Small intestine (tissue), 7 donors: ENCODE measurements around the gene LMNTD1. TPM values are rescaled to one million over a fixed set of nuclear protein-coding genes. Genes with fewer than 3 reads are reported as not detected.

ENCODE experiments used
- DNase-seq, 2 donors: peaks; one replicate each; pipeline versions ENCODE4 v3.0.0 to v3.0.0-alpha.2; 2013
- FAIRE-seq: peaks from 2 replicates; lab custom pipeline; 2012; peaks lifted over from hg19 to GRCh38; lab: Jason Lieb, UNC
- H3K27ac ChIP-seq, 3 donors: one replicate each; pipeline ENCODE4 v1.5.1; 2013; ENCODE audit warnings: low read length in 2 of 3, mild to moderate bottlenecking in 2 of 3, control low read depth in 1 of 3, inconsistent platforms in 1 of 3, low read depth in 1 of 3, moderate library complexity in 1 of 3
- H3K27me3 ChIP-seq, 3 donors: one replicate each; pipeline ENCODE4 v1.6.1; 2013; ENCODE audit warnings: low read length in 3 of 3, inconsistent platforms in 1 of 3; ENCODE audit not compliant: control insufficient read depth in 3 of 3, insufficient read depth in 3 of 3
- H3K36me3 ChIP-seq, 3 donors: one replicate each; pipeline ENCODE4 v1.6.1; 2013; ENCODE audit warnings: low read length in 3 of 3, inconsistent platforms in 1 of 3, low read depth in 1 of 3, mild to moderate bottlenecking in 1 of 3, moderate library complexity in 1 of 3; ENCODE audit not compliant: control insufficient read depth in 3 of 3, insufficient read depth in 2 of 3
- H3K4me1 ChIP-seq, 3 donors: one replicate each; pipeline ENCODE4 v1.6.1; 2013; ENCODE audit warnings: low read length in 2 of 3, inconsistent platforms in 1 of 3, low read depth in 1 of 3, mild to moderate bottlenecking in 1 of 3, moderate library complexity in 1 of 3; ENCODE audit not compliant: control insufficient read depth in 3 of 3, insufficient read depth in 2 of 3
- H3K4me3 ChIP-seq, 3 donors: one replicate each; pipeline ENCODE4 v1.5.1; 2013; ENCODE audit warnings: low read length in 3 of 3, control low read depth in 1 of 3, inconsistent platforms in 1 of 3, low read depth in 1 of 3, mild to moderate bottlenecking in 1 of 3, moderate library complexity in 1 of 3
- H3K9me3 ChIP-seq, 2 donors: one replicate each; pipeline ENCODE4 v1.6.1; 2013; ENCODE audit warnings: low read depth in 1 of 2, low read length in 1 of 2; ENCODE audit not compliant: control insufficient read depth in 2 of 2, insufficient read depth in 1 of 2
- WGBS, 3 donors: extraction: QIAGEN DNeasy Blood & Tissue Kit; methylation state at CpG; one replicate each; pipeline ENCODE4 v1.1.7; 2013; 5-methylcytosine and 5-hydroxymethylcytosine counted together
- polyA plus RNA-seq, 4 donors: library from polyadenylated mRNA; stranded (reverse) in 3 of 4; unstranded in 1 of 4; fragments of 200-250 nt in 3 of 4; fragments of 120-200 nt in 1 of 4; gene quantifications; one replicate each; pipeline versions ENCODE4 v1.2.1 to v1.2.3, GENCODE V29; 2013
- donor health status: healthy with polysubstance abuse.
- donor health status: control.
- donor health status: control.
- donor health status: Bipolar disorder and iron deficiency.
- donor health status: healthy.

Gene LMNTD1
- polyA plus RNA-seq, 4 donors, result 0.12 TPM; not detected in 3

DNA sequence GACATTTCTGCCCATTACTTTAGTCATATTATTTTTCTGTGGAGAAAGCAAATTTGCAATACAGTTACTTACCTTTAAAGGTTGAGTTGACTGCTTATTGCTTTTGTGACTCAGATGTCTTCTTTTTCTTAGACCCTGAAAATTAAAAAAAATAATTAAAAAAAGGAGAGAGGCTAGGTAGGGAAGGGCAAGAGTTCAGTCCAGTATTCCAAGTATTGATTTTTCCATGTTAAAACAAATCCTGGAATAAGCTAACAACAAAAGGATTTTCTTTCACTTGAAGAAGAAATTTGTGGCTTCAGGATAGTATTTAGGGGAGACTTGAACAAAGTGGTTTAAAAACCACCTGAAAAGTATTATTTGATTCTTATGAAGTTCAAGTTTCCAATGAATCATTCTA is 49.4 kb downstream of the LMNTD1 start:
- Histone ChIP-seq H3K9me3 (no peaks in the 10 kb centered on the region), H3K4me1 (no peaks in the 10 kb centered on the region), H3K27ac (no peak overlapping the region), H3K36me3 (no peaks in the 10 kb centered on the region), H3K27me3 (no peaks in the 10 kb centered on the region), H3K4me3 (no peak overlapping the region)
- DNase-seq (no peak), FAIRE-seq (no peak)

DNA sequence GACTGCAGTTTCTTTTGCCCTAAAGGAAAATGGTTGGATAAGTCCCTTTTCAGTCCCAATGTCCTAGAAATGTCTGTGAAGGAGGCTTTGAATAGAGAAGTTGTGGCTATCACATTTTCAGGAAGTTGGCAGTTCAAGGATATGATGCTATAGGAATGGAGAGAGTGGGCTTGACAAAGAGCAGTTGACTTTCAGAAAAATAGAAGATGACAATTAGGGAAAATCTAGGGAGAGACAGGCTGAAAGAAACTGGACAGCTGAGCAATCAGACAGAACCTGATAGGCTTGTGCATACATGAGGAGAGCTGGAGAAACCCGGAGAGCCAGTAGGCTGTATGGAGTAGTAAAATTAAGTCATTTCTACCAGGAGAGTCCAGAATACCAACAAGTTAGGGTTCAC is 50.5 kb downstream of the LMNTD1 start:
- Histone ChIP-seq H3K4me3 (no peak overlapping the region), H3K27me3 (no peaks in the 10 kb centered on the region), H3K27ac (no peak overlapping the region), H3K36me3 (no peaks in the 10 kb centered on the region), H3K4me1 (no peaks in the 10 kb centered on the region), H3K9me3 (no peaks in the 10 kb centered on the region)
- 55 to 94% (median 80%) methylated on average over 1 of the region's 1 CpG for WGBS, 3 donors
- no peak for DNase-seq
- FAIRE-seq, result no peak

DNA sequence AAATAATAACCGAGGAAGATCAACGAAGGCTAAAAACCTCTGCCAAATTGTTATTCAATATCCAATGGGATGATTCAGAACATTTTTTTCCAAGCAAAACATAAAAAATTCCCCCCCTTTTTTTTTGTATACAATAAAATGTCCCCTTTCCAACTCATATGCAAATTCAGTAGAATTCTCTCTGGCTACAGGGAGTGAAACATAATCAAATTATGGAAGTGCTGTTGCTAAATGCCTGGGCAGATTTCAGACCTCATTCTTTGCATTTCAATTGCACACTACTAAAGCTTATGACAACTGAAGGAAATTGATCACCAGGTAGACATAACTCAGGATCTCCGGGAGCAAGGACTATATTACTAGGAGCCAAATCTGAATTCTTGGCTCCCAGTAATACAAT is 51.0 kb downstream of the LMNTD1 start:
- Histone ChIP-seq H3K36me3 (no peaks in the 10 kb centered on the region), H3K4me3 (no peak overlapping the region), H3K27ac (no peak overlapping the region), H3K4me1 (no peaks in the 10 kb centered on the region), H3K9me3 (no peaks in the 10 kb centered on the region), H3K27me3 (no peaks in the 10 kb centered on the region)
- DNase-seq (no peak), FAIRE-seq (no peak)
- 85 to 89% (median 85%) methylated on average over 3 of the region's 3 CpGs for WGBS, 3 donors

DNA sequence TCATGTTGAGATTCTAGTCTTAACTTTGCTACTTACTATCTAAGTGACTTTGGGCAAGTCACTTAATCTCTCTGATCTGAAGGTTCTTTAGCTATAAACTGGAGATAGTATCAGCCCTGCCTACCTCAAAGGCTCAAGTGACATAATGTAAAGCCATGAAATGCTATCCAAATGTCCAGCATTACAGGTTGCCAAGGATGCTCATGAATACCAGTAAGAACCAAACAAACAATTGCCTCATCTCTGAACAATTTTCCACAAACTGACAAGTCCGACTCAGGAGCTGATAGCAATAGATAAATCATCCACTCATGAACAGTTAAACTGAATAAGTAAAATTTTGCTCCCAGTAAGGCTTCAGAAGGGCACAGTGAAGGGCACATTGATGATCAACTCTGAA is 51.5 kb downstream of the LMNTD1 start:
- Histone ChIP-seq H3K9me3 (no peaks in the 10 kb centered on the region), H3K4me1 (no peaks in the 10 kb centered on the region), H3K36me3 (no peaks in the 10 kb centered on the region), H3K27me3 (no peaks in the 10 kb centered on the region), H3K27ac (no peak overlapping the region), H3K4me3 (no peak overlapping the region)
- DNase-seq (no peak), FAIRE-seq (no peak)
- 14 to 48% (median 48%) methylated on average over 1 of the region's 1 CpG for WGBS, 3 donors

DNA sequence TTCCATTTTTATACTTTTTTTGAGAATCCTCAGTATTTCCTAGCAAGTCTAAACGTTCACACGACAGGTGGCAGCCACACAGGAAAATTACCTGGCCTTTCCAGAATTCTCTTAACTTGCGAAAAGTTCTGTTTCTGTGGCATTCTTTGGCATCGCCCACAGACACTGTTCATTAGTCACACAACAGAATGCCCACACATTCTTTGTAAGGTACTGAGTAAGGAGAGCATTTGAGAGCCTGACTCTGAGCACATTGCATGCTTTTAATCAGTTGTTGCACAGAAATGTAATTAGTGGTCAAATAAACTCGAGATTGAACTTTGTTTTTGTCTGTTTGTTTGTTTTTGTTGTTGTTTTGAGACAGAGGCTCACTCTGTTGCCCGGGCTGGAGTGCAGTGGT is 52.4 kb downstream of the LMNTD1 start:
- WGBS, 3 donors, result 68 to 79% (median 71%) methylated on average over 6 of the region's 6 CpGs
- H3K9me3 ChIP-seq, result no peaks in the 10 kb centered on the region

DNA sequence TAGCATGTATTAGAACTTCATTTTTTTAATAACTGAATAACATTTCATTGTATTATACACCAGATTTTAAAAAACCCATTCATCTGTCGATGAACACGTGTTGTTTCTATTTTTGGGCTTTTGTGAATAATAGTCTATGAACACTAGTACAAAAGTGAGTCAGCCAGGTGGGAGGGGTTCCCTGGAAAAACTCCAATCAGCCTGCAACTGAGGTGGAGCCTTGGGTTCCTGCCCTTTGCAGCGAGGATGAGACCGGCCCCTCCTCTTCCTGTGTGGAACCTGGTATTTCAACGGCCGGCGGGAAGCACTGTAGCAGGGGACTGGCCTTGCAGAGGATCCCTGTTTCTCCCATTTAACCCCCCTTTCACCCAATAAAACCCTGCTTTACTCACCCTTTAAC is 56.1 kb downstream of the LMNTD1 start:
- WGBS, 3 donors, result 81 to 84% (median 82%) methylated on average over 7 of the region's 7 CpGs
- DNase-seq, result no peak
- Histone ChIP-seq H3K27ac (no peak overlapping the region), H3K9me3 (no peaks in the 10 kb centered on the region), H3K36me3 (no peaks in the 10 kb centered on the region), H3K27me3 (no peaks in the 10 kb centered on the region), H3K4me3 (no peak overlapping the region), H3K4me1 (no peaks in the 10 kb centered on the region)
- FAIRE-seq, result no peak

More for the DNA sequence above, 52.4 kb downstream of the LMNTD1 start:
- Histone ChIP-seq H3K27me3 (no peaks in the 10 kb centered on the region), H3K4me3 (no peak overlapping the region), H3K36me3 (no peaks in the 10 kb centered on the region), H3K27ac (no peak overlapping the region), H3K4me1 (no peaks in the 10 kb centered on the region)
- no peak for DNase-seq
- FAIRE-seq, result no peak

DNA sequence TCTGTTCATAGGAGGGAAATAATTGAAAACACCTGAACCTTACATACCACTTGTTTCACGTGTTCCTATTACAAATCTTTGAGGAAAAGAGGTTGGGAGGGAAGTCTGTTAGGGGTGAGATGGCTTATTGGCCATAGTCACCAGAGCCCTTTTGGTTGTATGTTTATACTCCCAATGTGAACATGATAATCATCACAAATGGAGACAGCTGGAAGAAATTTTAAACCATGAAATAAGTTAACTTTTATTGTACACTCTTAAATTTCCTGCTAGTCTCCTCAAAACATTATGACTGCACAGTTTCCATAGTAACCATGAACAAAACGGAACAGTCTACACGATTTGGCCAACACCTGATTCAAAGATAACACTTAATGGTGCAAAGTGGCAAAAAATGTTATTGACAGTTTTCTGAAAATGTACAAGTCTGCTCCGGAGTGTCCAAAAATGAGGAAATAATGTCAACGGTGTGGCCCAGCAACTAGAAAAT is 56.9 kb downstream of the LMNTD1 start:
- H3K4me3 ChIP-seq, result no peak overlapping the region
- no peaks in the 10 kb centered on the region for H3K36me3 ChIP-seq
- H3K4me1 ChIP-seq, result no peaks in the 10 kb centered on the region
- no peaks in the 10 kb centered on the region for H3K27me3 ChIP-seq
- FAIRE-seq, result no peak
- no peak overlapping the region for H3K27ac ChIP-seq
- no peaks in the 10 kb centered on the region for H3K9me3 ChIP-seq
- no peak for DNase-seq
- 38 to 55% (median 39%) methylated on average over 5 of the region's 5 CpGs for WGBS, 3 donors

DNA sequence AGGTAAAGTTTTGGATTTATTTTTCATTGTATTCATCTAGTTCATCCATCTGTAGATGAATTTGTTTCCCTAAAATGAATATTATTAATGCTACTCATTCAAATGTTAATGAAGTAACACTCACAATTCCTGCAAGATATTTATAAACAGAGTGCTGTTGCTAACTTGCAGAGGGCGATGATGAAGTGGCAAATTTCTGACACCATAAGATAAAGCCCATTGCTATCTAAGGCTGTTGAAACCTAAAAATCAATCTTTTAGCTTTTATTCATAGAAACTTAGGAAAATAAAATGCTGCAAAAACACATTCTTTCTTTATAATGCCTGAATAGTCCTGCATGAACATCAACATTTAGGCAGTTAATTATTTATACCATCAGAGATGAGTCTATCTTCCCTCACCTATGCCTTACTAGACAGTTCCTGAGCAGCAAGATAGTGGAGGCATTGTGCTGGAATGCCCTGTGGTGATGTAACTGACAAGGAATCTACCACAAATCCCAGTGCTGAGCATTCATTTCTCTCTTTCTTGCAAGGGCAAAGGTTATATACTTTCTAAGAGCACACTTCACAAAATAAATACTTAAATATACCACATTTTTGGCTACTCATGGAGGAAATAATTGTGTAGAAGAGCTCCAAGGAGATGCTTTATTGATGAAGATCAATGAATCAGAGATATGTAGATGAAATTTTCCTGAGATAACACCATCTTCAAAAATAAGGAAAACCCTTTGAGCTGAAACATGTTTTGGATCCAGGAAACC is 57.6 kb downstream of the LMNTD1 start:
- DNase-seq (no peak), FAIRE-seq (no peak)
- no peak overlapping the region for H3K4me3 ChIP-seq
- no peaks in the 10 kb centered on the region for H3K36me3 ChIP-seq
- H3K27me3 ChIP-seq, result no peaks in the 10 kb centered on the region
- no peaks in the 10 kb centered on the region for H3K4me1 ChIP-seq
- 63 to 77% (median 65%) methylated on average over 1 of the region's 1 CpG for WGBS, 3 donors
- no peaks in the 10 kb centered on the region for H3K9me3 ChIP-seq
- H3K27ac ChIP-seq, result no peak overlapping the region

DNA sequence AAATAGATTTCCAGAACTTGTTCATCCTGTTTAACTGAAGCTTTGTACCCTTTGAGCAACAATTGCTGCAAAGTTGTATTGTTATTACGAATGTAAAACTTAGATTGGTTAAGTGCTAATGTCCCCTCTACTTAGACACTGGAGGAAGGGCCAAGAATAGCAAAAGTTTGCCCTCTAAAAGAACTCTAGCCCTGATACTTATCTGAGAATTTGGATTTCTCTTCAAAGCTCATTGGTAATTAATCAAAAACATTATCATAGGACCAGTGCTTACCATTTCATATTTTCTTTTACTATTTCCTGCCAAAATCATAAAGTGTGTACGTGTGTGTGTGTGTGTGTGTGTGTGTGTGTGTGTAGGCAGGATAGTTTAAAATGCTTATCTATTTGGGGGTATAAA is 58.2 kb downstream of the LMNTD1 start:
- no peak for DNase-seq
- no peak overlapping the region for H3K4me3 ChIP-seq
- FAIRE-seq, result no peak
- H3K27me3 ChIP-seq, result no peaks in the 10 kb centered on the region
- H3K27ac ChIP-seq, result no peak overlapping the region
- 33 to 56% (median 45%) methylated on average over 2 of the region's 2 CpGs for WGBS, 3 donors
- no peaks in the 10 kb centered on the region for H3K9me3 ChIP-seq
- no peaks in the 10 kb centered on the region for H3K4me1 ChIP-seq
- no peaks in the 10 kb centered on the region for H3K36me3 ChIP-seq
